Ammon's horn (tissue), 1 donor: Measurements from ENCODE around the gene TMTC2.

Source experiments
- DNase-seq: peaks from one replicate; pipeline ENCODE4 v3.0.0-alpha.2; 2016; ENCODE audit warnings: low spot score

The TMTC2 gene

DNA sequence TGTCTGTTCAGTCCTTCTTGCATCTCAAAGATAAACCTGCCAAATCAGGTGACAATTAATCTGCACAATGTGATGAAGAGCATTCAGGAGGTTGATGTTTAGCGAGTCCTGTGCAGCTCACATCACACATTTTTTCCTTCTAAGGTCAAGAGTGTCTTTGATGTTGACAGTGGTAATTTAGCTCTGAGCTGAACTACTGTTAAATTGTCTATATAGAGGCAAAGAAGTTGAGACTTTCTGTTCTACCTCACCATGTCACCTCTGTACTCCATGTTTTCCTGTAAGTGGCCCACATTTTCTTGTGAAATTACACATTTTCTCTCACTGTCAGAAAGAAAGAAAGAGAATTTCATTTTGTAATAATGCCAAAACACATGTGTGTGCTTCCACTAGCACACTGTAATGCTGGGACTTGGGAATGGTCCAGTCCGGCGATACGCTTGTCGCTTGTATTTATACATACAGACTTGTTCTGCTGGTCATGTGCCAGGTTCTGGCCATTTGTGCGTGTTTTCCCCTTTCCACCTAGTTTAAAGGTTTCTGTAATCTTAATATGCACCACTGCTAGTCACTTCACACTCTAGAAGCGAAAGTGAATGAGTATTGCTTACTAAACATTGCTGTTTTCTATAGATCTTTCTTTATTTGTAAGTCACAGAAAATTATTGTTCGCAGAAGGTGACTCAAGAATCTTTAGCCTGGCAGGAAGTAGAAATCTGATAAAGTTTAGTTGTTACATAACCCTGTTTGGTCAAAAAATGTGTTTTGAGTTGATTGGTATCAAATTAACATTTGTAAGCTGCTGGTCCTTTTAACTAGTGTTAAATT lies 328.9 kb downstream of the TMTC2 start:
- no peak for DNase-seq

DNA sequence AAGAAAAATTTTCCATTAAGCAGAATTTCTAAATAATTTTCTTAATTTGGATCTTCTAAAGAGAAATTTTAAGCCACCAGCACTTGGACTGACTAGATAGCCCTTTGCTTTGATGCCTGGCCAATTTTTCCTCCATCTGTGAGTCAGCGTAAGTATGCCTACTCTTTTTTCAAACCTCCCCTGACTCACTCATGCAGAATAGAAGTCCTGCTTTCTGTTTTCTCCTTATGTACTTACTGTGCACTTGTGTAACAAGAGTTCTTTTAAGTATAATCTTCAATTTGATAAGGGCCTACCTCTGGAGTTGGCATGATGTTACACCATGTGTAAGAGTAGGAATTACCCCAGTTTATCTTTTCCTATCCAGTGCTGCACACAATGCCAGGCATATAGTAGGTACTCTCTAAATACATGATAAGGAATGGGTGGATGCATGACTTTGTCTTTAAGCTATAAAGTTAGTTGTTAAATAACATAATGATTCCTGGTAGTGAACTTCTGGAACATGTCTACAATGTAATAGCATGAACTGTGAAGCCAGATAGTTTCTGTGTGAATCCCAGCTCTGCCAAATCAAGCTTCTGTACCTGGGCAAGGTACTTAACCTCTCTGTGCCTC lies 329.6 kb downstream of the TMTC2 start:
- peak; percentile 27 for DNase-seq

DNA sequence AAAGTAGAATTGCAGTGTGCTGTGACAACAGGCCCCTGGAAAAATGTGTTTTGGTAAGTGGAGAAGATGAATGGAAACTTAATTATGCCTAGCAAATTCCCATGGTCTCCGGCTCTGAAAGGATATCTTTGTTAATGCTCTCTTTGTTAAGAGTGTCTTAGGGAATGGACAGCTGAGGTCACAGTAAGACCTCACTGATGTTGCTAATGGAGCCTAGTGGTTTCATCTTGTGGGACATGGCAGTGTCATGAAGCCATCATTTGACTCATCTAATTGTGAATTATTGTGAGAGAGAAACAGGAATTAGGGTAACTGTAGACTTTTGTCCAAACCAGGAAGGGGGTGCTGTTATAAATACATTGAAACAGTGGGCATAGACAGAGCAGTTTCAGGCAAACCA lies 330.3 kb downstream of the TMTC2 start:
- DNase-seq: no peak

DNA sequence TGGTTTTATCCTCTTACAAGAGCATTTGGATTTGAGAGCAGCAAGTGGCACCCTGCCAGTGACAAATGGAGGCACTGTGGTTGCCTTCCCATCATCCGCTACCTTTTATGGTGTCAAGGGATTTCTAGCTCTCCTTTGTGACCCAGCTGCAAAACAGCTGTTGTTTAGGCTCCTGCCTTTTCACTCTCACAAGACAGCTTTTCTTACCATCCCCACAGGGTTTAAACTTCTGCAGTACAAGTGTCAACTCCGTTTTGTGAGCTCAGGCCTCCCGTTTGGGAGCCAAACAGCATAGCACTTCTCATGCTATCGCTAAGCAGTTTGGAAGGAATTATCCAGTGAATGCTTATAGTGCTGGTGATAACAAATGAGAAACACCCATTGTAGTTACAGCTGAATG lies 331.4 kb downstream of the TMTC2 start:
- DNase-seq: no peak

DNA sequence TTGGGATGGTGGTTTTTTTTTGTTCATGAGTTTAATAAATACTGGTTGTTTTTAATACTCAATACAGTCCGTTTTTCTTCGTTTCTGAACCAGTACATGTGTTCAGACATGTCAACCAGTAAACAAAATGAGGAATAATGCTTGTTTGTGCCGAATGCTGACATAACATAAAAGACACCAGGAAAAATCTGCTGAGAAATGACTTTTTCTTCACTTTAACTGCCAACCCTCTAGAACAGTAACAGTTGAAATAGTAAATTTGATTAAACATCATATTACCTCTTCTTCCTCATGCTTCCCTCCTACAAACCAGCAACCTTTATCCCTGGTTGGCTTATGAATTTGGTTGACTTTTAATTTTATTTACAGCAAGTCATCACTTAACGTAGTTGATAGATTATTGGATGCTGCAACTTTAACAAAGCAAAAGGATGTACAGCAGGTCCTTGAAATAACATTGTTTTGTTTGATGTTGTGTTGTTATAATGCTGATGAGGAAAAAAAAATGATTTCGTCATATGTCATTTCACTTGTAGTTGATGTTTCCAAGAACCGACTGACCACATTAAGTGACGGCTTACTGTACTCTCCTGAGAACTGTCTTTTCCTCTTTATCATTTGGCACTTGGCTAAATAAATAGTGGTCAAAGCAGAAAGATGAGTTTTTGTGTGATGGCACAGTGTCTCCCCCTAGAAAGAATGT lies 340.5 kb downstream of the TMTC2 start:
- DNase-seq: no peak

DNA sequence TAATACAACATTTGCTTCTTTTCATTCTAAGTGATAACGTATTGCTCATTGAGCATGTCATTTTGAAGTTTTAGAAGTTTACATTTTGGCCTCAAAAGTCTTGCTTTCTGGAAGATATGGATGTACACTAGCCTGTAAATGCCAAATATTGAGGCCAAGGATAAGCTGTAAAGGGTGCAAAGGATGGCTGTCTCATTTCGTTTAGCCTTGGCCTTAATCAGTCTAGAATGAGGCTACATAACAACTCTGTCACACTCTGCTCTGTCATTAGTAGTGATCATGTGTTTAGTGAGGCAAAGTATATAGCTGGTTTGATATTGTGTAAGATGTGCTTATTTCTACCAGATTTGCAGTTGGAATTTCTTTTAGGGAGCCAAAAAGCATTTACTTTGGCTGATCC lies 344.5 kb downstream of the TMTC2 start:
- no peak for DNase-seq

DNA sequence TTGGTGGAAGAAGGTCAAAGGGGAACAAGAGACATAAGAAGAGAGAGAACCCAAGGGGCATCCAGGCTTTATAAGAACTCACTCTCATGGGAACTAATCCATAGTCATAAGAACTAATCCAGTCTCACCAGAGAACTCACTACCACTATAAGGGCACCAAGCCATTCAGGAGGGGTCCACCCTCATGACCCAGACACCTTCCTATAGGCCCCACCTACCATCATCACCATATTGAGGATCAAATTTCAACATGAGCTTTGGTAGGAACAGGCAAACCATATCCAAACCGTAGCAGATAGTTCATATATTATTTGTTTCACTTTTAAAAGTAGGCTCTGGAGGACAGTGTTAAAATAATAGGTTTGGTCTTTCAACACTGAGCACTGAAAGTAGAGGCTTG lies 350.1 kb downstream of the TMTC2 start:
- DNase-seq: no peak

DNA sequence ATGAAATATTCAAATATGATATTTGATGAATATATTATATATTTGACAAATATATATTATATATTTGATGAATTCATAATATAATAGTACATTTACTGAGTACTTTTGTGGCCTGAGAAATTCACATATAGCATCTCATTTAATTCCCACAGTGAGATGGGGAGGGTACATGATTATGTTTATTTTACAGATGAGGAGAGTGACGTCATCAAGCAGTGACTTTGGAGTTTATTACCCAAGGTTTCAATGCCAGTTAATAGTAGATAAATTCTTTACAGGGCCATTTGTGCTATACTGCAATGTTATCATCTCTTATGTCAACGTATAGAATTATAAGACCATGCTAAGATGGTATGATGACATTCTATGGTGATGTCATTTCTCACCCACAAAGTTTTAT lies 352.7 kb downstream of the TMTC2 start:
- no peak for DNase-seq

DNA sequence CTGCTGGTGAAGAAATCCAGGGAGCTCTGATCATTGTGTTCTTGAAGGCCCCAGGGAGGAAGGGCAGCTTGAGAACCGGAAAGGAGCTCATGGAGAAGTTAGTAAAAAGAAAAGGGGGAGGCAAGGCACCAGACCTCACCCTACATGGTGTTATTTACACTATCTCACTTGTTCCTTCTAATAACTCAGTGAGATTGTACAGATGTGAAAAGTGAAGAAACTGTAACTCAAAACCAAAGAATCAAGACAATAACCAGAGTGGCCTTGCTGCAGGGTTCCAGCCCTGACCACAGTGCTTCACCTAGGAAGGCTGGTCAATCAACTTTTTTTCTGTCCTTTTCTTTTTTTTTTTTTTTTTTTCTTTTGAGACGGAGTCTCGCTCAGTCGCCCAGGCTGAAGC lies 353.6 kb downstream of the TMTC2 start:
- no peak for DNase-seq

DNA sequence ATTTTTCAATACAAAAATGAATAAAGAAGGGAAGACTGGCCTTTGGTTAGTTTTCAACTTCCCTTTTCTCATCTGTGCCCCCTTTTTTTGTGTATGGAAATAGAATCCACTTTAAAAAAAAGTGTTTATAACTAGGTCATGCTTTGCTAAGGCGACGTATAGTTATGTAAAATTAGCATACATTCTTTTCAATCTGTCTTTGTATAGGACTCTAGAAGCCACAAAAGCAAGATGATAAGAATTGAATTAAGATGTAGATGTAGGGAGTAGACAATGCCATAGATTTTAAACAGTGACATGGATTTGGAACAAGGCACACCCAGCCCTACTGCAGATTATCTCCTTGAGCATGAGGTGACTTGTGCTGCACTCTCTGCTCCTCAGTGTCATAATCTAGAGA lies 354.3 kb downstream of the TMTC2 start:
- DNase-seq: no peak

DNA sequence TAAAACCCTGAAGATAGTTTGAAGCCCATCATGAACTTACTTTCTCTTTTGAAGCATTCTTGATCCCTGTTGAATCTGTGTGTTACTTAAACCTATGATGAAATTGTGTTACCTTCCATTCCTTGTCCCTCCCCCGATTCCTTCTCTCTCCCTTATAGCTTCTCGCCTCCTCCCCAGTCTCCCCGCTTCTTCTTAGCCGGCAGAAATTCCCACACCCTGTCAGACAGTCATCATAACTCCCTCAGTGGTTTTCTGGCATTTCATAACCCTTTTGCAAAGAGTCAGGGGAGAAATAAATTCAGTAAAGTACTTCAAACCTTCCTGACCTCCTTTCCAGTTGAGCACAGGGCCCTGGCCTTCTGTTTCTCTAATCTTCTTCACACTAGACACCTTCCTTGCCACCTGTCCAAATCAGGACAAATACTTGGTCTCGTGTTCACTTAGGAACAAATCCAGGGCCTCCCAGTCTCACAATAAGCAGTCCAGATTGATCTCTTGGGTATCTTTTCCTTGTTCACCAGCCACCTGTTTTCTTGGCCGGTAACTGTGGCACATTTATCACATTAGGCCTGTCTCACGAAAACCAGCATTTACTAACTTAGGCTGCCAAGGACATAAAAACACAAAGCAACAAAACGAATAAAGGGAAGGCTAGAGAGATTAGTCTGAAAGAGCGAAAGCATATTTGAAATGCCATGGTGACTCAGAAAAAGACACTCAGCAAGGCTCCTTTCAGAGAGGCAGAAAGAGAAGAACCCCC lies 355.9 kb downstream of the TMTC2 start:
- DNase-seq: no peak

DNA sequence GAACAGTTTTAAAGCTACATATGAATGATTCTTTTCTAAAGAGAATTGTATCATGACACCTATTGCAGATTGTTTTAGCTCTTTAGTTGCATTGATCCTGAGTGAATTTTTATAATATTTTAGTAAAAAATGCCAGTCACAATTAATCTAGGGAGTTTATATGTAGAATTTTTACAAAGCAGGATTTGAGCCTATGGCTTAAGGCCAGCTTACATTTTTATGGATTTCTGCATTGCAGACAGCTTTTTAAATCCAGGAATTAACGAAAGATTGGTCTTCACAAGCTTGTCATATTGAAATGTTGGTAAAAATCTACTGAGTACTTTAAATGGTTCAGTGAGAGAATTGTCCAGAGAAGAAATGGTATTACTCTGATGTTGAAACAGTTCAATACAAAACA lies 358.0 kb downstream of the TMTC2 start:
- no peak for DNase-seq

DNA sequence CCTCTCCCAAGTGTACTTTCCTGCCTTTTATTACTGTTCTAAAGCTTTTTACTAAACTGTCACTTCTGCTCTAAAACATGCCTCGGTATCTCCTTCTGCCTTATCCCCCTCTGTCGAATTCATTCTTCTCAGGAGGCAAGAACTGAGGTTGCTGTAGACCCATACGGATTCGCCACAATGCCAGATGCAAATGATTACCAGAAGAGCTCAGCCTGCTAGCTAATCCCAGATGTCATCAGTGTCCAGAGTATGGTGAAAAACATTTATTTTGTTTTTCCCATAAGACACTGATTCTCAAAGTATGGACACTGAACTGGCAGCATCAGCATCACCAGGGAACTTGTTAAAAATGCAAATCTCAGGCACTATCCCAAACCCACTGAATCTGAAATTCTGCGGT lies 359.3 kb downstream of the TMTC2 start:
- DNase-seq: no peak

DNA sequence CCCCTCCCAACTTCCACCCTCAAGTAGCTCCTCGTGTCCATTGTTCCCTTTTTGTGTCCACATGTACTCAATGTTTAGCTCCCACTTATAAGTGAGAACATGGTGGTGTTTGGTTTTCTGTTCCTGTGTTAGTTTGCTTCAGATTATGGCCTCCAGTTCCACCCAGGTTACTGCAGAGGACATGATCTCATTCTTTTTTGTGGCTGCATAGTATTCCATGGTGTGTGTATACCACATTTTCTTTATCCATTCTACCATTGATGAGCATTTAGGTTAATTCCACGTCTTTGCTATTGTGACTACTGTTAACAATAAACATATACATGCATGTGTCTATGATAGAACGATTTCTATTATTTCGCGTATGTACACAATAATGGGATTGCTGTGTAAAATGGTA lies 362.6 kb downstream of the TMTC2 start:
- DNase-seq: no peak

DNA sequence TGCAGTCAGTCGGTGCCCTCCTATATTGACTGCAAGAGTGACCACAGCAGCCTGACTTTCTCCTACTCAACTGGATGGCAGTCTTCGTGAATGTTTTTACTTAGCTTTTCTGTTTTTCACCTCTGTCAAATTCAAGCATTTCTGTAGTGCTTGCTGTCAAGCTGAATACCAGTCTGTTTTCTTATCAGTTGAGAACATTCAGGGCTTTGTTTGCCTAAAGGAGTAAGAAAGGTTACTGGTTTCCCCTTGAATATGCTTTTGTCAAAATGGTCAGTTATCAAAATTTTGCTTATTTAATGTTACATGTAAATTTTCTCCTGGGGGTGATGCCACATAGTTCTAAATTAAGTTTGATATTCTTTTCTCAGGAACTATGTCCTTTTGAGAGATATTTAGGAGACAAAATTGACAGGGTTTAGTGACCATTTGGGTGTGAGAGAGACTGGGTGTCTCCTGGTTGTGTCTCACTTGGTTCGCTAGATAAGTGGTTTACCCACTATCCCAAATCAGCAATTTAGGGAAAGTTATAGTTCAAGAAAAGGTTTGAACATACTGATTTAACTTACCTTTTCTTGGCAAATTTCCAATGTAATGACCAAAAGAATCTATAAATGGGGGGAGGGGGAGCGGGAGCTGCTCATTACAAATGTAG lies 366.3 kb downstream of the TMTC2 start:
- DNase-seq: no peak

DNA sequence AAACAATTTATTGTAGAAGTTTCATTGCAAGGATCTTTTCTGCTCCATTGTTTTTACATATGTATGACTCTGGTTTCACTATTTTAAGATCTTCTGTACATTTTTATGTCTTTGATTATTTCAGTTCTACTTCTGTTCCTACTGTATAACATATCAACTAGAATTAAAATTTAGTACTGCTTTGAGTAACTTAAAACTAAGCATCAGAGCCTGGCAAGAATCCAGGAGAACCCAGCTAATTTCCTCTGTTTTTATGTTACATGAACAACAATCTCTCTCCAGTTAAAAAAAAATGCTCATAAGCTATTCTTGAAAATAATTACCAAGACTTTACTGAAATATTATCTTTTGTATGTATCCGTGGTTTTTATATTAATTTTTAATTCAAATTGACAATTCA lies 370.7 kb downstream of the TMTC2 start:
- no peak for DNase-seq

DNA sequence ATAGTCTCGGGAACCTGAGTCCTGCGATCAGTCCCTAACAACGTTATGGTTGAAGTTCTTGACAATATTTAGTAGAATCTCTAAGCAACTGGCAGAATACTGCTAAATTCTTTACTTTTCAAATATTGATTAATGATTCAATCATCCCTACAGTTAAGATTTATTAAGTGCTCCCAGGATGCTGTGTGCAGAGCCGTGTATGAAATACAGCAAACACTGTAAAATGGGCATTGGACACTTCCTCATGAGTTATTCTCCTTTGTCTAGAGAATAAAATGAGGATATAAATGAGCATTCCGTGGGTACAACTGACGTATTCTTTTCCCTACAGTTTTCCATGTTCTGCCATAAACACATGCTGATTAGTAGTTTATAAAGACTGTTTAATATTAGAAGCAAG lies 372.4 kb downstream of the TMTC2 start:
- no peak for DNase-seq

DNA sequence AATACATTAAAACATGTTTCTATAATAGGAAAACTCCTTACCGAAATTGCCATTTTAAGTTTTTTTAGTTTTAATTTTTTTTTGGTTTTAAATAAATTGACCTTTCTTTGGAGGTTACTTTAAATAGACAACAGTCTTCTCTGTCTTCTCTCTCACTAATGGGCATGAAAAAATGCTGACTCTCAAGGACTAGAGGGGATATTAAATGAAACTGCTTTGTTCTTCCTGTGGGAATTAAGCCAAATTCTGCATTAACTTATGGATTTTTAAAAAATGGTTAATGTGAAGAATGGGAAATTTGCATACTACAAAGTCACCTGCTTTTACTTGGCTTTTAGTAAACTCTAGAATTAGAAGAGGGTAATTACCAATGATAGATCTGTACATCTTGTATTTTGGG lies 378.9 kb downstream of the TMTC2 start:
- DNase-seq: no peak

DNA sequence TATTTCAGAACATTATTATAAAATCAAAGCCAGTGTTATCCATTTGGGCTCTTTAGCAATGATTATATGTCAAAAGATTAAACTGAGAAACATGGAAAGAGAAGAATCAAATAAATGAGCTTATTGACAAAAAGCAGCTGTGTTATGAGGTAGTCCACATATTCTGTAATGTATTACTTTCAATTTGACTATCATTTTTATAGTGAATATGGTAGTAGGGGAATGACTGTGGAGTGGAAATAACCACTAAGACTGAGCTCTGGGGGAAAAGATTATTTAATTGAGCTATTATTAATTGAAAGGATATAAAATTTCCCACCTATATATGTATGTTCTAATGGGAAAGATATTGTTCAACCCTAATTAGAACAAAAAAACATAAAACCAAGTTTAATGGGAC lies 381.3 kb downstream of the TMTC2 start:
- DNase-seq: no peak

DNA sequence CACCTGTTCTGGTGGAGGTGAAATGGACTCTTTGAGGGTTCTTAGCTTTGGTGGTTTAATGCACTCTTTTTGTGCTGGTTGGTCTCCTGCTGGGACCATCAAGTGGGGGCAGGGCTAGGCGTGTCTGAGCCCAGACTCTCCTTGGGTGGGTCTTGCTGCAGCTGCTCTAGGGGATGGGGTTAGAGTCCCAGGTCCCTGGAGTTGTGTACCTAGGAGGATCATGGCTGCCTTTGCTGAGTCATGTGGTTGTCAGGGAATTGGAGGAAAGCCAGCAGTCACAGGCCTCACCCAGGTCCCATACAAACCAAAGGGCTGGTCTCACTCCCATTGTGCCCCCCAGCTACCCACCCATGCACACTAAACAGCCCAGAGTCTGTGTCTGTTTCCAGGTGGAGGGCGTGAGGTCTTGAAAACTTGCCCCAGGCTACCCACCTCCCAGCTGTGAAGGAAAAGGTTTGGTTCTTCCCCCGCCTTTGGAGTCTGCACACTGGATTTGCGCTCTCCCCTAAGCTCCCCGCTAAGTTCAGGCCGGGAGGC lies 387.7 kb downstream of the TMTC2 start:
- no peak for DNase-seq

DNA sequence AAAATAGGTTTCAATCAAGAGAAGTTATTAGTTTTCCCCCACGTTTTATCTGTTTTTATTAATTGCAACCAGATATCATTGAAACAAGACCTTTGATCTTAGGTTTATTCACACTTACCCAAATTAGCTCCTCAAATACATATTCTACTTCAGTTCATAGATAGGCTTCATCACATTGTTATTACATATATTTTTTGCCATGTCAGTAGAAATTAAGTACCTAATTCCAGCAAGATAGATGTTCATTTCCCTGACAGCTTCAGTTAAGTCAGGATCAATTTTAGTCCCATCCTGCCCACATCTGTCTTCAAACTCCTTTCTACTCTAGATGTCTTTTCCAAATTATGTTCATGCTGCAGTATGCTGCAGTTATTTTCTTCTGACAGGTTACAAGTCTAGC lies 388.8 kb downstream of the TMTC2 start:
- DNase-seq: no peak

DNA sequence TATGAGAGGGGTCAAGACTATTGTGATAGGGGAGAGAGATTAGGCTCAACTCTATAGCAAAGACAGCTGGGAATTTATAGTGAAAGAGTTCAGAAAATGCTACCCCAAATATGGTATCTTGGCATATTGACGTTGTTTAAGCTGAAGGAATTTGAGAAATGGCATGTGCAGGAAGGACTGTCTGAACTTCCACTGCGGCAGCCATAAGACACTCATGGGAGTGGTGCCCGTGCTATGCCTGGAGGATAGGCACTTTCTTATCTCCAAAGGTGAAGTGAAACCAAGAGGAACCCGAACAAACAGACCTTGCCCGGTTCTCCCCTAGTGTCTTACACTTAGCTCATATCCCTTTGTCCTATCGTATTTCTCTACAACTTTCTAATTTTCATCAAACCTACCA lies 390.3 kb downstream of the TMTC2 start:
- no peak for DNase-seq
